Measurements from ENCODE around the gene KRTAP10-5.

The KRTAP10-5 gene

GRCh38 chr21:44549525-44550211 lies 30.7 kb downstream of the KRTAP10-5 start:
- no peak overlapping the region for H3K4me2 ChIP-seq
- no peak overlapping the region for H3K9ac ChIP-seq
- peaks cover 68% of the 10 kb centered on the region for H3K27me3 ChIP-seq (ENCODE audit: insufficient read depth, low read depth)
- H3K36me3 ChIP-seq (ENCODE audit: insufficient read depth), result no peaks in the 10 kb centered on the region
- H3K4me1 ChIP-seq (ENCODE audit: low read depth, poor library complexity, severe bottlenecking), result no peaks in the 10 kb centered on the region
- no peak overlapping the region for H2AFZ ChIP-seq (ENCODE audit: low read depth)
- TF ChIP-seq, protein P1, sequence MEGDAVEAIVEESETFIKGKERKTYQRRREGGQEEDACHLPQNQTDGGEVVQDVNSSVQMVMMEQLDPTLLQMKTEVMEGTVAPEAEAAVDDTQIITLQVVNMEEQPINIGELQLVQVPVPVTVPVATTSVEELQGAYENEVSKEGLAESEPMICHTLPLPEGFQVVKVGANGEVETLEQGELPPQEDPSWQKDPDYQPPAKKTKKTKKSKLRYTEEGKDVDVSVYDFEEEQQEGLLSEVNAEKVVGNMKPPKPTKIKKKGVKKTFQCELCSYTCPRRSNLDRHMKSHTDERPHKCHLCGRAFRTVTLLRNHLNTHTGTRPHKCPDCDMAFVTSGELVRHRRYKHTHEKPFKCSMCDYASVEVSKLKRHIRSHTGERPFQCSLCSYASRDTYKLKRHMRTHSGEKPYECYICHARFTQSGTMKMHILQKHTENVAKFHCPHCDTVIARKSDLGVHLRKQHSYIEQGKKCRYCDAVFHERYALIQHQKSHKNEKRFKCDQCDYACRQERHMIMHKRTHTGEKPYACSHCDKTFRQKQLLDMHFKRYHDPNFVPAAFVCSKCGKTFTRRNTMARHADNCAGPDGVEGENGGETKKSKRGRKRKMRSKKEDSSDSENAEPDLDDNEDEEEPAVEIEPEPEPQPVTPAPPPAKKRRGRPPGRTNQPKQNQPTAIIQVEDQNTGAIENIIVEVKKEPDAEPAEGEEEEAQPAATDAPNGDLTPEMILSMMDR (conservative IDR thresholded peaks at IDR 0.05; ENCODE audit: low read depth, low read length), result no peak
- H4K20me1 ChIP-seq (ENCODE audit: insufficient read depth), result no peaks in the 10 kb centered on the region
- H3K79me2 ChIP-seq (ENCODE audit: insufficient read depth, low read depth), result no peaks in the 10 kb centered on the region
- H3K27ac ChIP-seq, result no peak overlapping the region
- H3K4me3 ChIP-seq (IDR thresholded peaks at IDR 0.05; ENCODE audit: insufficient read depth, low read depth, low read length), result no peak overlapping the region

DNA sequence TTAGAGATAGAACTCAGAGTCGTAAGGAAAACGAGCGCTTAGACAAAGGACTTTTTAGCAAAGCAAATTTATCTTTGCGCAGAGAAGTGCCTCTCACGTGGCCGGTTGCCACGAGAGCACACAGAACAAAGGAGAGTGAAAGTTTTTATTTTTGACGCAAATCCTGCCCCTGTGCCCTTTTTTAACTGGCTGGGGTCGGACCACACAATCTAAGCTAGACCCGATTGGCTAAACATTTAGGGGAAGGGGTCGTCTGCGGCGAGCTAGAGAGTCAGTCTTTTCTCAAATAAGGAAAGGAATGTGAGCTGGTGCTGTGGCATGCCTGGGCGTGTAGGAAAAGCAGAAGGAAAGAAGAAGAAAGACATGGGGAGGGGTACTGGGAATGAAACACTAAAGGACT lies 31.5 kb downstream of the KRTAP10-5 start:
- no peaks in the 10 kb centered on the region for H3K79me2 ChIP-seq (ENCODE audit: insufficient read depth, low read depth)
- H3K9ac ChIP-seq, result no peak overlapping the region
- no peaks in the 10 kb centered on the region for H3K4me1 ChIP-seq (ENCODE audit: low read depth, poor library complexity, severe bottlenecking)
- no peaks in the 10 kb centered on the region for H4K20me1 ChIP-seq (ENCODE audit: insufficient read depth)
- H3K4me3 ChIP-seq (IDR thresholded peaks at IDR 0.05; ENCODE audit: insufficient read depth, low read depth, low read length), result no peak overlapping the region
- TF ChIP-seq, protein P1 (conservative IDR thresholded peaks at IDR 0.05; ENCODE audit: low read depth, low read length), result no peak
- peaks cover 68% of the 10 kb centered on the region for H3K27me3 ChIP-seq (ENCODE audit: insufficient read depth, low read depth)
- H2AFZ ChIP-seq (ENCODE audit: low read depth), result no peak overlapping the region
- no peak overlapping the region for H3K4me2 ChIP-seq
- no peaks in the 10 kb centered on the region for H3K36me3 ChIP-seq (ENCODE audit: insufficient read depth)
- no peak overlapping the region for H3K27ac ChIP-seq

GRCh38 chr21:44548381-44548780 lies 32.0 kb downstream of the KRTAP10-5 start:
- Histone ChIP-seq H3K4me3 (IDR thresholded peaks at IDR 0.05; ENCODE audit: insufficient read depth, low read depth, low read length) (no peak overlapping the region), H3K27ac (no peak overlapping the region), H4K20me1 (ENCODE audit: insufficient read depth) (no peaks in the 10 kb centered on the region), H3K36me3 (ENCODE audit: insufficient read depth) (no peaks in the 10 kb centered on the region), H3K27me3 (ENCODE audit: insufficient read depth, low read depth) (peaks cover 68% of the 10 kb centered on the region), H3K79me2 (ENCODE audit: insufficient read depth, low read depth) (no peaks in the 10 kb centered on the region), H3K4me2 (no peak overlapping the region), H2AFZ (ENCODE audit: low read depth) (no peak overlapping the region), H3K4me1 (ENCODE audit: low read depth, poor library complexity, severe bottlenecking) (no peaks in the 10 kb centered on the region), H3K9ac (no peak overlapping the region)
- TF ChIP-seq, protein P1 (conservative IDR thresholded peaks at IDR 0.05; ENCODE audit: low read depth, low read length), result no peak

DNA sequence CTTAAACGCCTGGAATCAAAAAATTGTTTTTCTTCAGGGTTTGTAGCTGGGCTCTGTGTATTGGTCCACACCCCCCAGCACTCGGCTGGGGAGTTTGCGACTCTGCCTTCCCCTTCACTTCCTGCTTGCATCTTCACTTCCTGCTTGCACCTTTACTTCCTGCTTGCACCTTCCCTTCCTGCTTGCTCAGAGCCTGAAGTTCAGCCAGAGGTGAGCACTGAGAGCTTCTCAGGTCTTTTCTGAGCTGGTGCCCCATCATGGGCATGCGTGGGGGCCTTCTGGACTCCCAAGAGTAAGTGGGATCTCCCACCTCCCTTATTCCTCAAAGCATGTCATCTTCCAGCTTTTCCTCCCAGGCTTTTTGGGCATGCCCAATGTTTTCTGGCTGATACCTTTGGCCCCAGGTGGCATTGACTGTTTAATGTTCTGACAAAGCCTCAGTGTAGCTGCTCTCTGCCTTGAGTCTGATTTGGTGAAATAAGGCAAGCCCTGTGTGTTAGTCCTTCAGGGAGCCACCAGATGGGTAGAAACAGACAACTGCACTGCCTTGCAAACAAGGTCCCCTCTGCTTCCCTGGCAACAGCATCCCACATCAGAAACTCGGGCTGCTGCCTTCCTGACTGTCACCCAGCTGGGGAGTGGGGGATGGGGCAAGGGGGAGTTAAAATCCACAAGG lies 32.6 kb downstream of the KRTAP10-5 start:
- no peaks in the 10 kb centered on the region for H3K79me2 ChIP-seq (ENCODE audit: insufficient read depth, low read depth)
- H3K4me2 ChIP-seq, result no peak overlapping the region
- H3K4me3 ChIP-seq (IDR thresholded peaks at IDR 0.05; ENCODE audit: insufficient read depth, low read depth, low read length), result no peak overlapping the region
- H4K20me1 ChIP-seq (ENCODE audit: insufficient read depth), result no peaks in the 10 kb centered on the region
- no peak overlapping the region for H2AFZ ChIP-seq (ENCODE audit: low read depth)
- peaks cover 67% of the 10 kb centered on the region; the same call in 1 of the 2 replicates for H3K27me3 ChIP-seq (ENCODE audit: insufficient read depth, low read depth)
- TF ChIP-seq, protein P1 (conservative IDR thresholded peaks at IDR 0.05; ENCODE audit: low read depth, low read length), result no peak
- H3K4me1 ChIP-seq (ENCODE audit: low read depth, poor library complexity, severe bottlenecking), result no peaks in the 10 kb centered on the region
- no peak overlapping the region for H3K27ac ChIP-seq
- H3K36me3 ChIP-seq (ENCODE audit: insufficient read depth), result no peaks in the 10 kb centered on the region
- no peak overlapping the region for H3K9ac ChIP-seq

All from KMS-11 (cell line).